Endometrial microvascular endothelial cells (primary cell): Measurements from ENCODE around the gene CACNA2D2. TPM values are rescaled to one million over a fixed set of nuclear protein-coding genes. Genes with fewer than 3 reads are reported as not detected.
"Not testable (repeated sequence)": the region's sequence is repeated elsewhere in the genome, so short reads cannot be mapped to it uniquely, and the experiment has no call there.

ENCODE experiments used
- in situ Hi-C: cut with HindIII; loops from 2 replicates; pipeline ENCODE4 v1.10.0; 2017; ENCODE audit warnings: low sequenced_read_pairs, low pct_unique_long_range_greater_than_20kb; ENCODE audit errors: inconsistent ontology term
- total RNA-seq: library from RNA; depleted of rRNA; stranded (reverse); fragments of >200 nt; gene quantifications from one replicate; pipeline ENCODE4 v1.2.3, GENCODE V29; 2015; ENCODE audit errors: inconsistent ontology term

Gene CACNA2D2
- total RNA-seq, 1 donor from 2014 or later = not detected

DNA sequence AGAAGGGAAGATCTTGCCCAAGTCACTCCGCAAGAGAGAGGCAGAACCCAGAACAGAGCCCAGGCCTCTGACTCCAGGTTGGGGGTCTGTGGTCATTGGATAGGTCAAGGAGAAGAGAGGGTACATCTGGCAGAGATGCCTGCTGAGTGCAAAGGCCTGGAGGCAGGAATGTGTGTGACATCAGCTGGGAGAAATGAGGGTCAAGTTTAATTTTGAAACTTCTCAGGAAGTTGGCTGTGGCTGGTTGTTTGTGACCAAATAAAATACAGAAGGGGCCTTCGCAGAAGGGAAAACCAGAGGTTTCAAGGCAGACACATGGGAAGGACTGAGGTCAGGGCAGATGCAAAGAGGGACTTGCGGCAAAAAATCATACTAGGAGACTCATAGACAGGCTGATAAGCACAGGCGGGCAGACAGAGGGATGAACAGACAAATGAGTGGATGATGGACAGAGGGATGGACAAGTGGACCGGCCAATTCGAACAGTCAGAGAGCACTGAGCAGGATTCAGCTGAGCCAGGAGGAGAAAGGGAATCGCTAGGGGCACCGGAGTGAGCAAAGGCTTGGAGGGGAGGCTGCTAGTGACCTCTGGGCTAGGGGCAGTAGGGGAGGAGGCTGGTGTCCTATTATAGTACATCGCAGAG lies 28.8 kb upstream of the CACNA2D2 start:
- in situ Hi-C loops = loop anchor here (10.0 kb wide), 1 partner anchor 73 kb away; no protein-coding TSS in a partner anchor

DNA sequence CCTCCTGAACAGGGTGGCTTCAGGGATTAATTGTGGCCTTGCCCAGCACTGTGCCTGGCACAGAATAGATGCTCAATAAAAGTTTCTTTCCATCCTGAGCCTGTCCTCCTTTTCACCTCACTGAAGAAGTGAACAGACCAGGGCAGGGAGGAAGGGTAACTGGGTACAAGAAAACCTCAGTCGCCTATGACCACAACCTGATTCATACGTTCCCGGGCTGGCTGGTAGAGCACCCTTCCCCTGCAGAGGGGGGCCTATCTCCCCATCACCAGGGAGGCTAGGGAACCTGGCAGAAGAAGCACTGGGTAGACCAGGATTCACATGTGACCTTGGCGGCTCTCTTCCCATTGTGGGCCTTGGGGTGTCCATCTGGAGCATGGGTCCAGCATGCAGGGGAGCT lies 27.8 kb upstream of the CACNA2D2 start:
- in situ Hi-C loops = loop anchor here (10.0 kb wide), 1 partner anchor 74 kb away; no protein-coding TSS in a partner anchor

DNA sequence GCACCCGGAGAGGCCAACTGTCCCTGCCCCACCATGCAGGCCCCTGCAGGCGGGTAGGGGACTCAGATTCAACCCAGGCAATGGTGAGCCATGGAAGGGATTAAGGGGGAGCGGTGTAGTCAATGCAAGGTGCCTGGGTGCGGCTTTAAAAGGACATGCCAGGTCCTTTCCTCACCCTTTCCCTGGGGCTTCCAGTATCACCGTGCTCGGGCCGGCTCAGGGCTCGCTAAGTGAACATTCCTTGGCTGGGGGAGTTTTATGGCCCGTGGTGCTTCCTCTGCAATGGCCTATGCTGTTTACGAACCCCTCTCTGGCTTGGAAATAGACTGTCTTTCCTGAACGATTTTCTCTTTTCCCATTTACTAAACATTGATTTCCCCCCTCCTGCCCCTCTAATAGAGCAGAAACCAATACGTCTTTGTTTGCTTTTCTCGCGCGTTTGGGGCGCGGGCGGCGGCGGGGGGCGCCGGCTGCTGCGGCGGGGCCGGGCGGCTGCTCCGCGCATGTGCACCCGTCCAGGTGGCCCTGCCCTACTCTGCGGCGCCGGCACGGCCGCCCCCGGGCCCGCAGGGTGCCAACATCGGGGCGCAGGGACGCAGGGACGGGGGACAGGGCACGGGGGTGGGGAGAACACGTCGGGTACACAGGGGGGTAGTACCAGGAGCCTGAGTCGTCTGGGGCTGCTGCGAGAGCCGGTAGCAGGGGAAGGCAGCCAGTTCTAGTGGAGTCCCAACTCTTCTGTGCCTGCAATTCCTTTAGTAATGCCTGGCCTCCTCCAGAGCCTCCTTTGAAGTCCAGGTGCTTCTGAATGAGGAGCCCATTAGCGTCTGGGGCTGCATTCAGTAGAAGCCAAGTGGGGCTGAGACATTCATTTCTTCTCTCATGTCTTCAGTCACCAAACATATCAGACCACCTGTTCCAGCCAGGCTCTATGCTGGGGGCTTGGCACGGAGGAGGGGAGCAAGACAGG lies 26.9 kb upstream of the CACNA2D2 start:
- in situ Hi-C loops = loop anchor here (10.0 kb wide), 1 partner anchor 75 kb away; no protein-coding TSS in a partner anchor

DNA sequence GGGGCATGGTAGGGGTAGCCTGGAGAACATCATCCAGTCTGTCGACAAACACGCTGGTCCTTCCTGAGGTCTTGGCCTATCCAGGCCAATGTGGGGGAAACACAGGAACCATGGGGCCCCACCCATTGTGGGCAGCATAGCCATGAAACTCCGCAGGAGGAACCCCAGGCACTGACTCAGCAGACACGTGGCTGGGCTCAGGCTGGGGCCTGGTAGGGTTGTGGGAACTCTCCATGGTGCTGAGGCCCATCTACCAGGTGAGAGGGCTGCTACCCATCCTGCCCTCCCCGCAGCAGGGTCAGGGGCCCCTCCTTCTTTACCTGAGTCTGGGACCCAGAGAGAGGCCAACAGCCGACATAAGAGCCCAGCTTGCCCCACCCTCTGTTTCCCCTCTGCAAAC lies 22.6 kb upstream of the CACNA2D2 start:
- in situ Hi-C loops = no loop called here

DNA sequence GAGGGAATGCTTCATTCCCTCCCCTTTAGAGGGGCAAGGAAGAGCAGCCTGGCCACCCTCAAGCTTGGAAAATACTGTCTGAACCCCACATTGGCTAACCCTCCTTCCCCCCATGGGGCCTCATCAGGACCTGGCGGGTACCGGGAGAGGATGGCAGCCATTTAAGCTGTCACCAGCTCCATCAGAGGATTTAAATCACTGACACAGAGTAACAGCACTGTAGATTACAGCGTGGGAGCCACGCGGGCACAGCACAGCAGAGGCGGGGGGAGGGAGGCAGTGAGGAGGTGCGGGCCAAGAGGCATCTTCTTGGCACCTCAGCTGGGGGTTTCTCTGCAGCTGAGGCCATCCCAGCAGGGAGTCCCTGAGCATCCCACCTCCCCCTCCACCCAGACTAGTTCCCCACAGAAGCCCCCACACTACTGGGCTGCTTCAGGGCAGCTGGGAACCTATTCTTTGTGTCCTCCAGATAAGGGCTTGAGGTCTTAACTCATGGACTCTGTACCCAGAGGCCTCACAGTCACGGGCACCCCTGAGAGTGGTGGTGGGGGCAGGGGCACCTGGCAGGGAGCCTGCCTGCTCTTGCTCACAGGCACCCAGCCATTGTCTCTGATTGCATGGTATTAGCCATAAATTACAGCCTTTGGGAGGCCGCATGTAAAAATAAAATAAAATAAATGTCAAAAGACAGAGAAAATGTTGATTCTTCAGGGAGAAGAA lies 21.9 kb upstream of the CACNA2D2 start:
- in situ Hi-C loops = no loop called here

DNA sequence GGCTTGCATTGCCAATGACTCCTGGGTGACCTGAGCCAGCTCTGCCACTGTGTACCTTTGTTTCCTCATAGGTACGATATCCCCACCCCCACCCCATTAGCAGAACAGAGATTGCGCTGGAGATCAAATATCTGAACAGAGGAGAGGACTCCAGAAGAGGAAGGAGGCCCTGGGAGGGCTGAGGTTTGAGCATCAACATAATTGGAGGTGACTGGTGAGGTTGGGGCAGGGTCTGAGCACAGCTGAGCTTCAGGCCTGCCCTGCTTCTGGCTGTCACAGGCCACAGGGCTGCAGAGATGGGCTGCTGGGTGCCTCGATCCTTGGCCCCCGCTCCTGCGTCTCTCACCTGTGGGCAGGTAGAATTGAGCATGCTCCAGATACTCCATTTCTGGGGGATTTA lies 21.3 kb upstream of the CACNA2D2 start:
- in situ Hi-C loops = no loop called here

DNA sequence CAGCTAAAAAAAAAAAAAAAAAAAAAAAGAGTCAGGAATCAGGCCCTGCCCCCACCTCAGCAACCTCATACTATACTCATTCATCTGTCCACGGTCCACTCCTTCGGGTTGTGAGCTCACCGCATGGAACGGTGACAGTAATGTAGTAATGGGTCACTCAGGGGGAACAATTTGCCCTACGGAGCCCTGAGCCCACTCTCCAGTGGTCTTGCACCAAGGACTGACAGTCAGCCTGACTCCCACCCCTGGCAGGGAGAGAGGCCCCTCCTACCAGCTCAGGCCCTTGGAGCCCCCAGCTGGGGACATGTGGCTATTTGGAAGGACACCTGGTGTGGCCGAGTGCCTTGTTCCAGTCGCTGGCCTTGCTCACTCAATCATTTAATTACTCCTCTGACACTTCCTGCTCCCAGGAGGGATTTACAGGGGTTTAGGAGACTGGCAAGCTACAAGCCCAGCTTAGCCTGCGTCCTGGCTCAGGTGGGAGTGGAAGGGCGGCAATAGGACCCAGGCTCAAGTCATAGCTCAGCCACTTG lies 19.9 kb upstream of the CACNA2D2 start:
- in situ Hi-C loops = no loop called here

DNA sequence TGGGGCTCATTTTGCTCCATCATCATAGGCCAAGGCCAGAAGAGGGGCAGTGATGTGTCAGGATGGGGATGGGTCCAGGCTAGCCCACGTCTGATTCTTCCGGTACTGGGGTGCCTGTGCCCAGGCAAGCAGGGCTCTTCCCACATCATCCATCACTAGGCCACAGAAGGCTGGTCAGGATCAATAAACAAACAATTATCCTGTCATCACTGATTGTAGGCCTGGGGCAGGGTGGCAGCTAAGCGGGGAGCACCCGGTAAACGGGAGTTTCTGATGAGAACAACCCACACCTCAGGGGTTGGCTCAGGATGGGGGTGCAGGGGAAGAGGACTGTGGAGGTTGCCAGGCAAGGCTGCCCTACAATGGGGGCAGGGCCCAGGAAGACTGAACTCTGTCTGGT lies 18.1 kb upstream of the CACNA2D2 start:
- in situ Hi-C loops = no loop called here

DNA sequence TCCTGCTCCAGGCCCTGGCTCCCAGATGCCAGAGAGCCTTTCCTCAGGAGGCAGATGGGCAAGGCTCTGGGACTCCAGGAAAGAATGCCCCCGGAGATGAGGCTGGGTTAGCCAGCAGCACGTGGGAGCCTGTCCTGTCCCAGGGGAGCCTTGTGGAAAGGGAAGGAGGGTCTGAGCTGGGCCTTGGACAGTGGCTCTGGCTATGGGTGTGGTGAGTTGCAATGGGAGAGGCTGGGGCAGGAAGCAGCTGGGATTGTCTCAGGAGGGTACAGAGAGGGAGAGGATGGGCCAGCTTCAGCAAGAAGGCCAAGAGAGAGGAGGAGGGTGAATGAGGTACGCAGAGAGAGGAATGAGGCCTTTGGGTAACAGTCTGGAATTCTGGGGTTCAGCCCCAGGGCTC lies 17.4 kb upstream of the CACNA2D2 start:
- in situ Hi-C loops = no loop called here

DNA sequence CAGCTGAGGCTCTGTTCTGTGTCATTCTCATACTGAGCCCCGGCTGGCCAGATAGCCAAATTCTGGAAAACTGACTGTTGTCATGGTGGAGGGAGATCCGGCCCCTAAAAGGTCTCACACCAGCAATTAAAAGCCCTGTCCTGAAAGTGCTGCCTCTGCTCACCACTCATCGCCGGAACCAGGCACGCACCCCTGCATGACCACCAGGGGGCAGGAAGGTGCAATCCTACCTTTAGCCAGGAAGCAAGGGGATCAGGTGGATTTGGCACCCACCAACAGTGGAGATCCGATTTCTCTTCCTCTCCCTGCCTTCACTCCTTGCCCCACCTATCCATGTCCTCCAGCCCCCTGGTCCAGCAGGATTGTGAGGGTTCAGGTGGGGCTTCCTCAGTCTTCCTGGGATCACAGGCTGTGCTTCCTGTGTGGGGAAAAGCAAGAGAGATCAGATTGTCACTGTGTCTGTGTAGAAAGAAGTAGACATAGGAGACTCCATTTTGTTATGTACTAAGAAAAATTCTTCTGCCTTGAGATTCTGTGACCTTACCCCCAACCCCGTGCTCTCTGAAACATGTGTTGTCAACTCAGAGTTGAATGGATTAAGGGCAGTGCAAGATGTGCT lies 16.1 kb upstream of the CACNA2D2 start:
- in situ Hi-C loops = no loop called here

DNA sequence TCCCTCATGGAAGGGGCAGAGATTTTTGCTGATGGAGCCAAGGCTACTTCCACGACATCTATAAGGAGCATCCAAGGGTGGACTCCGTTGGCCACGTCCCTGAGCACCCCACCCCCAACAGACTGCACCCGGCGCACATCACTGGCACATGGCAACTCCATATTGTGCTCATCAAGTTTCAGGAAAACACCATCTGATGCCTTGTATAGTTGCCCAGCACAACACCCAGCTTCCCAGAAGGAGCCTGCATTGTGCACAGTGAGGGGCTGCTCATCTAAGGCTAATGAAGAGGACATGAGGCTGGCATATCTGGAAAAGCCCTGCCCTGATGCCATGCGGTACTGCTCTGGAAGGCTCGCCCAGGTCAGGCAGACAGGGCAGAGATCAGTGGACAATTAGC lies 15.0 kb upstream of the CACNA2D2 start:
- in situ Hi-C loops = no loop called here

DNA sequence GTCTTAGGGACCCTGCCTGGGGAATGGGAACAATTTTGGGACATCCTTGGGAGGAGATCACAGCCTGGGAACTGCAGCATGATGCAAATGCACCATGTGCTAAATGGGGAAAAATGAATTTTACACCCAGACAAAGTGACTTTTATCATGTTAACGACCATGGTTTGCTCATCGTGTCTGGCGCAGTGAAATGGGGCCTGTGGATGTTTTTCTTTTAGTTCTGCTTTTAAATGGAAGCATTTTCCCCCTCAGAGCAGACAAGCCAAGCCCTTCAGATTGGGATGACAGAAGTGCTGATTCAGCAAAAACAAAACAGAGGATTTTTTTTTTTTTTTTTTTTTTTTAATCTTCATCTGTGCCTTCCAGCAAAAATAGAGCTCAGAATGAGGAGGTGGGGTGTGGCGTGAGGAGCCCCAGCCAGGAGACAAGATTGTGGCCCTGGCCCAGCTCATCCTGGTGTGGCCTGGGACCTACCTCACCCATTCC lies 14.3 kb upstream of the CACNA2D2 start:
- in situ Hi-C loops = no loop called here

DNA sequence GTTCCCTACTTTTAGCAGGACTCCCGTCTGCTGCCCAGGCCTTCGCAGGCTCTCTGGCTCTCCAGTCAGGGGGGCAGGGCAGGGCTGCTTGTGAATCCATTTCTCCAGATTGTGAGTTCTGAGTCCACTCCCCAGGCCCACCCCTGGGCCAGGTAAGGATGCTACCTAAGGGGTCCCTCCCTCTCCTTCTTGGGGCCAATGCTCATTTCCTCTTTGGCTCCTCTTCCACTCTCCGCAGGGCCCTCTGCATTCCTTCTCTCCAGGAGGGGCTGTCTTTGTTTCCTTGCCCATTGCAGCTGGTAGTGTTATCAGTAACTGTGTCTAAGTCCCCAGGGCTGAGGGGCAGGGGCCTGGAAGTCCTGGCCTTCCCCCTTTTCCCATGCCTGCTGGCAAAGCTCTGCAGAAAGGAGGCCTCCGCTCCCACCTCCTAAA lies 13.0 kb upstream of the CACNA2D2 start:
- in situ Hi-C loops = no loop called here

DNA sequence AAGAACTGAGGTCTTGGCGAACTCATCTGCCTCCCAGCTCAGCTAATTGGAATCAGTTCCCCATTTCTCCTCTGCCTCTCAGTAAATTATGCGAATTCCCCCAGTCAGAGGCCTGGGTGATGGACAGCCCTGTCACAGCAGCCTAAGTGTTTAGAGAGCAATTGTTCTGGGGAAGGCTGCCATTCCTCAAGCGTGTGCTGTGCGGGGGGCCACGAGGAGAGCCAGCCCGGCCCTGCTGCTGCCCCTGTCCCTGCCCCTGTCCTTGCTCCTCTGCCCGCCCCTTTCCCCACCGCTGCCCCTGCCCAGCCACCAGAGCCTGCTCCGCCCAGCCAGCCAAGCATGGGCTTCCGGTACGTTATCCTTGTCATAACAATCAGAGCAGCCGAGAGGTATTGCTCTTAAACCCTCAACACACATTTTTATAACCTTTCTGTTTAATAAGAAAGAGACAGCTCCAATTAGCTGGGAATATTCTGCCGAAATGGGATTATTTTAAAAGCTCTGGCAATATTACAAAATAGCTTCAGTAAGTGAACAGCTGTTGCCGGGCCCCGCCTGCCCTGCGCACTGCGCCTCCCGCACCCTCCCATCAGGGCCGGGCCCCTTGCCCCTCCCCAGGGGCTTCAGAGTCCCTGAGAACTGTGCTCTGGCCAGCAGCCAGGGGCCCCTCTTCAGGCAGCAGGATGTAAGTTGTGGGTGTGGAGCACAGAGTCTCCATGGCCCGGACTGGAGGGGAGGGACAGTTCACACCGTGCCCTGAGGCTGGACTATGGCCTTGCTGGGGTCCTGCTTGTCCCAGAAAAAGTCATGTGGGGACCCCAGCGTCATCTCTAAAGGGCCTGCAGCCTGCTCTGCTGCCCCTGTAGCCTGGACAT lies 12.4 kb upstream of the CACNA2D2 start:
- in situ Hi-C loops = no loop called here

DNA sequence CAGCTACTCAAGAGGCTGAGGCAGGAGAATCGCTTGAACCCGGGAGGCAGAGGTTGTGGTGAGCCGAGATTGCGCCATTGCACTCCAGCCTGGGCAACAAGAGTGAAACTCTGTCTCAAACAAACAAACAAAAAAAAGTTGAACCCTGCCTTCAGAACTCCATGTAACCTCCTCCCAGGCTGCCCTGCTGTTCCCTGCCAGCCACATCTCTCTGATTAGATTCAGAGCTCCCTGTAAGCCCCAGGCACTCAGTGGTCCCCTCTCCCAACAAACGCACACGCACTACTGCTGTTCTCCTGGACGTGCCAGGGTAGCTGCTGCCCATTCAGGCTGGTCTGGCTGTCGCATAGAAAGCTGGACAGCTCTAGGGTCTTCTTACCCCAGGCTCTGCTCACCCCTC lies 9.5 kb upstream of the CACNA2D2 start:
- in situ Hi-C loops = not testable (repeated sequence)

DNA sequence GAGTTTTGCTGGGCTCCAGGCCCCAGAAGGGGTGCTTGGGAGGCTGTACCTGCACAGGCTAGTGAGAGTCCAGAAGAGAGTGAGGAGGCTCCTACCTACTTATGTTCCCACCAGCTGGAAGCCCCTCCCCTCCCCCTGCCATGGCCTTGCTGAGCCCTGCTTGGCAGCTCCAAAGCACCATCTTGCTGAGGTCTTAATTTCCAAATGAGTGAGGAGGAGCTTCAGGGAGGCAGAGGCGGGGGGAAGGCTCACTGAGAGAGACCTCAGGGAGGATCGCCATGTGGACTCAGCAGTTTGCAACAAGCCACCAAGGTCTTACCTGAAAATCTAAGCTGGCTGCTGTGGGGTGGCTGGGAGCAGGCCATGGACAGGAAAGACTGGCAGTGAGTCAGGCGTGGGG lies 8.7 kb upstream of the CACNA2D2 start:
- in situ Hi-C loops = no loop called here

DNA sequence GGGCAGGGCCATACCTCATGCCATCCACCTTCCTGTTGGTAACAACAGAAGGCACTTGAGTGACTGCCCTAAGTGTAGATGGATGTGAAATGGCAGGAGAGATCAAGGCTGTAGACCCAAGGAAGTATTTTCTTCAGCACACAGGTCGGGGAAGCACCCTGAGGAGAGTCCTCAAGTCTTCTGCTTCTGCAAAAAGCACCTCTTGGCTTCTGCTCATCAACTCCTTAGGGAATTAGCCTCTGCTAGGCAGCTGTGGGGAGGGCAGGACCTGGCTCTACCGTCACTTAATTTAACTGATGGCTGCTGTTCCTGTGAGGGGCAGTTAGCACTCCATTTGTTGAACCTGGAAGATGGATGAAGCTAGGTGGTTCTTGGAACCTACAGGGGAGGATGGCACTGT lies 6.9 kb upstream of the CACNA2D2 start:
- in situ Hi-C loops = no loop called here

DNA sequence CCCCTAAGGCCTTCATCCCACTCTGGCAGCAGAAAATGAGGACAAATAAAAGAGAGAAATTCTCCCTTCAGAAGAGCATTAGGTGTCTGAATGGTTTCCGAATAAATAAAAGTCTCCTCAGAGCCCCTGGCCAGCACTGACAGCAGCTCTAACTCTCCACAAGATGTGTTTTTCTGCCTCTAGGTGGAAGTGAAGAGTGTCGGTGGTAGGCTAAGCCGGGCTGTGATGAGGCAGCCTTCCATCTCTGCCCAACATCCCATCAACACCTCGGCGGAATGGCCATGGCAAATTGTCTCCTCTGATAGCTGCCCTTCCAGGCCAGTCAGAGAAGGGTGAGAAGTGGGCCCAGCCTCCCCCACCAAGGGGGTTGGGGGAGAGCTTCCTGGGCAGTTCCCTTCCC lies 6.3 kb upstream of the CACNA2D2 start:
- in situ Hi-C loops = no loop called here
